Measurements from ENCODE around the gene BCHE. TPM values are rescaled to one million over a fixed set of nuclear protein-coding genes. Genes with fewer than 3 reads are reported as not detected.

The BCHE gene
- 0.81 TPM for total RNA-seq
- long read RNA-seq, partial matches to known transcripts: 0 of 1 reads
- long read RNA-seq, other reads (novel, unspliced or antisense): 0 of 1 reads

DNA sequence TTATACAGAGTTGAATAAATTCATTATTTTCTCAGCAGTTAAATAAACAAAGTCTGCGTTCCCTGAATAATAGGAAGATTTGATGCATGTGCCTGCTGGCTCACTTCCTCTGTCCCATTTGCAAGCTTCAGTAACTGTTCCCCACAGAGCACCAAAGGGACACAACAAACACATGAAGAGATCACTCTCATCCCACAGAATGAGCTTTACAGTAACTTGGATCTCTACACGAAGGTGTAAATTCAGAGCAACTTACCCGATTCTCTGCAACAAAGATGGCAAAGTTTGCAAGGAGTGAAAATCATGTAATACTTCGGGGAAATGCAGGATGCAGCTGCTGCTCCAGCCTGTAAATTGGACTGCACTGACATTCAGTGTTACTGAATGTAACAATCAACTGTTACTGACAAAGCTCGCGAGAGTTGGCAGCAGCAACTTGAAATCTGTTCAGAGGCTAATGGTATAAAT, at the start of gene BCHE:
Gene BCHE, minus strand, starts transcription at position 366 of the 468 bp plus-strand sequence. CDS start 6,390 bp downstream, outside the sequence.
- no peak for DNase-seq (ENCODE audit: low spot score)
- intact Hi-C loops (cut with DNase I): no loop called here

DNA sequence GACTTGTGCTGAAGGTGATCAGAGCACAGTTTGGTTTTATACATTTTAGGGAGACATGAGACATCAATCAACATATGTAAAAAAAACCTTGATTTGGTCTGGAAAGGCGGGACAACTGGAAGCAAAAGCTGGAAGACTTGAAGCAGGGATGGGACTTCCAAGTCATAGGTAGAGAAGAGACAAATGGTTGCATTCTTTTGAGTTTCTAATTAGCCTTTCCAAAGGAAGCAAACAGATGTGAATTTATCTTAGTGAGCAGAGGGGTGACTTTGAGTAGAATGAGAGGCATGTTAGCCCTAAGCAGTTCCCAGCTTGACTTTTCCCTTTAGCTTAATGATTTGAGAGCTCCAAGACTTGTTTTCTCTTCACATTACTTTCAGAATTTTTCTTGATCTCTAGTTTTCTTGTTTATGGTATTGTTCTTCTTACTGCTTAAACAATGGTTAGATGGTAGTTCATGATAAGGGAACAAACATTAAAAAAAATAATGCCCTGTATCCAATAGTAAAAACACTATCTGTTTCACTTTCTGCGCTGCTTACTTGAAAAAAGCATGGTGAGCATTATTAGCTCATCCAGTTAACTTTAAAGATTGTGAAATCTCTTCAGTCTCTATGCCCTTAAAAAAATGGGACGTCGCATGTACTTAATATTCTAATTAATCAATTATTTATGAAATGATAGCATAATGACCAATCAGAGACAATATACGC, 48.5 kb upstream of the BCHE start:
- intact Hi-C loops (cut with DNase I): no loop called here
- DNase-seq (ENCODE audit: low spot score): no peak

DNA sequence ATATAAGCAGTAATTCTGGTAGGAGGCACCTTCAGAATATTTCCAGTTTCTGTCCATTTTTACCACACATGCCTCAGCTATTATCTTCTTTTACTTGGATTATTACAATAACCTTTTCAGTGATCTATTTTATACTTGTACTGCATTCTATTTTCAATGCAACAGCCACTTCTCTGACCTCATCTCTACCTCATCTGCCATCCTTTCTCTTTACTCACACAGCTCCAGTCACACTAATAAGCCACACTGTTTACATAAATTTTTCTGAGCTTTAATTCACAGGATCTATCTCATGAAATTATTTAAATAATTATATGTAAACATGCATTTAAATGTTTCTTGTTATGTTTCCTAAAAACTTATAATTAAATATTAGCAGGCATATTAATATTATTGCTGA, 47.3 kb upstream of the BCHE start:
- intact Hi-C loops (cut with DNase I): no loop called here
- no peak for DNase-seq (ENCODE audit: low spot score)

DNA sequence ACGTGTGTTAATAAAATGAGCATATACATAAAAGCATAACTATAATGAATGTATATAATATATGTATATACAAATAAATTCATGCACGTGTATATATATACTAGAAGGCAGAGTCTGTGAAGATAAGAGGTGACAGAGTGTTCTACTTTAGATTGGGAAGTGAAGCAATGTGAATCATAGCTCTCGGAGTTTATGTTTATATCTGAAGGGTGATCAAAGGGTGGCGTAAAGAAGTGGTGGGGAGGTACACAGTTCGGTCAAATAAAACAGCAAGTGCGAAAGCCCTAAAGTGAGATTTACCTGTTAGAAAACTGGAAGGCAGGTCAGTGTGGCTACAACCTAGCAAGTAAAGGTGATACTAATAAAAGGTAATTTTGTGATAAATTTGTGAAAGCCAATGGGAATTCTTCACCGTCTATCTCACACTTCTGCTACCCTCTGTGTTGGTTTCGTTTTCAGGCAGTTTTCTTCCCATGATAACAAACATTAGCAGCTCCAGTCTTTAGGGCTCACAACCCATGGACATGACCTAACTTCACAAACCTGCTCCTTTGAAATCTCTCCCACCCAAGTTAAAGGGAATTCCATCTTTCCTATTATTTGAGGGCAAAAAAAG, 46.7 kb upstream of the BCHE start:
- intact Hi-C loops (cut with DNase I): no loop called here
- no peak for DNase-seq (ENCODE audit: low spot score)

DNA sequence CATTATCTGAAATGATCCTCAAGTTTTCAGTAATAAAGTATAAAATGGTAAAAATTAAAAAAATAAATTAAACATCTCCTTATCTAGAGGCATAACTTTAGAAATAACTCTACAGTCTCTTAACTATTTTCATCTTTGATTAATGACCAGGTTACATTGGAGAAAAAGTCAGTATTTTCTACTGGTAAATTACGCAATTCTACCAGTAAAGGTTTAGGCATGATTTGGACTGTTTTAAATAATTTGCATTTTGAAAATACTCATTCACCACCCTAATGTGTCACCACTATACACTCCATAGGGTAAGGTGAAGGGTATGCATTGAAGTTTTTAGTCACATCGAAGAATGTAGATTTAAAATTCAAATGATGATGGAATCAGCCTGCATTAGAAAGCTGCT, 45.9 kb upstream of the BCHE start:
- no peak for DNase-seq (ENCODE audit: low spot score)
- intact Hi-C loops (cut with DNase I): no loop called here

DNA sequence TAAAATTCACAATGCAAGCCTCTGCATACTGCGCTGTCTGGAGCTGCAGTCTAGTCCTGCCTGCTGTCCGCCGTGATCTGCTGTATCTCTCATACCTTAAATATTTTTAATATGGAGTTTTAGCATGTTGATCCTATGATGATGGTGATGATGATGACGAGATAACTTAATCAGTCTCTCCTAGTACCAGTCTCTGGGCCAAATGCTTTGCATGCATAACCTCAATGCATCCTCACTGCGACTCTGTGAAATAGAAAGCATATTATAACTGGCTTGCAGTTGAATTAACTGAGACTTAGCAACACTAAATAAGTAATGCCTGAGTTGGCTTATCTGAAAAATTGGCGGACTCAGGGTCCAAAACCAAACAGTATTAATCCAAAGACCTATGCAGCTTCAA, 38.4 kb upstream of the BCHE start:
- DNase-seq (ENCODE audit: low spot score): no peak
- intact Hi-C loops (cut with DNase I): no loop called here

DNA sequence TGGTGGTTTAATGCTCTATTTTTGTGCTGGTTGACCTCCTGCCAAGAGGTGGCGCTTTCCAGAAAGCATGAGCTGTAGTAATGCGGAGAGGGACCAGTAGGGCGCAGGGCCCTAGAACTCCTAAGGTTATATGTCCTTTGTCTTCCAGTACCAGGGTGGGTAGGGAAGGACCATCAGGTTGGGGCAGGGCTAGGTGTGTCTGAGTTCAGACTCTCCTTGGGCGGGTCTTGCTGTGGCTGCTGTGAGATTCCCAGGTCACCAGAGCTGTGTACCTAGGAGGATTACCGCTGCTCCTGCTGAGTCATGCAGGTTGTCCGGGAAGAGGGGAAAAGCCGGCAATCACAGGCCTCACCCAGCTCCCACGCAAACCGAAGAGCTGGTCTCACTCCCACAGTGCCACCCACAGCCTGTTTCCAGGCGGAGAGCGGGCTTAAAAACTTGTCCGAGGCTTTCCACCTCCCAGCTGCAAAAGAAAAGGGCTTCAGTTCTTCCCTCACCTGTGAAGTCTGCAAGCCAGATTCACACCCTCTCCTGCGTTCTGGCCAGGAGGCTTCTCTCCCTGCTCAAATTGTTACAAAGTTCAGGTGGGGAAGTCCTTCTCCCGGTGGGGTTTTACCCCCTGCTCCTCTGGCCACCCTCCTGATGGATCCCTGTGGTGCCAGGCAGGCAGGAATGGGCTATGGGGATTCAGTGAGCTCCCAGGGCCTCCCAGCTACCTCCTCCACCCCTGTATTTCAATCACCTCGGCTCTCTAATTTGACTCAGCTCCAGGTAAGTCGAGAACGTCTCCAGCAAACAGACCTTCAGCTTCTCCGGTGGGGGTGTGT, 37.7 kb upstream of the BCHE start:
- intact Hi-C loops (cut with DNase I): no loop called here
- DNase-seq (ENCODE audit: low spot score): no peak

DNA sequence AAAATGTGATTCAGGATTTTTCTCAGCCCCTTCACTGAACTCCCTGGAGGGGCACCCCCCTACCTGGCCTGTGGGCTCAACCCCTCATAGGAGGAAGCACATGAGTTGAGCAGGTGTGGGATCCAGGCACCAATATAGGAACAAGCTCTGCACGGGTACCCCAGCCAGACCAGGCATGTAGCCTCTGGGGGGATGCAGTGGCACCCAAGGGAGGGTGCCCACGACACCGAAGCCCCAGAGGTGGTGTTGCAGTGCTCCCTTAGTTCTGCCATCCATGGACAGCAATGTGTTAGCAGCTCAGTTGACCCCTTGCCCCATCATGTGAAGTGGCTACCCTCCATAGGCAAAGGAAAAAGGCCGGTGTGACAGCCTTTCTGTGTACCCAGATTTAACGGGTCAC, 30.9 kb upstream of the BCHE start:
- no peak for DNase-seq (ENCODE audit: low spot score)
- intact Hi-C loops (cut with DNase I): no loop called here

DNA sequence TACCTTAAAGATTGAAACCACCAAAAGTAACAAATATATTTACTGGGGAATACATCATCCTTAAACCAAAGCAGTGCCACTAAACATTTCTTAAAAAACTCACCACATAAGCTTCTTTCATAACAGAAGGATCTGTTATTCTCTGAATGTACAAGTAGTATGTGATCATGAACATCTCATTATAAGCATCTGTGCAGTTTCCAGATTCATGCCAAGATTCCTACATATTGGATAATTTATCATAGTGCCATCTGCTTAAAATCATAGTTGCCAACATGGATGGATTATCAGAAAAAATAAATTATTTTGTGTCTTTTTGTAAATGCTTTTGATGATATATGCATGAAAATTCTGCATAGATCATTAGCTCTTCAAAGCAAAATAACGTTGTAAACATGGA, 21.8 kb upstream of the BCHE start:
- intact Hi-C loops (cut with DNase I): loop anchor here (10.0 kb wide), 1 partner anchor 1496 kb away; no protein-coding TSS in a partner anchor
- DNase-seq (ENCODE audit: low spot score): no peak

DNA sequence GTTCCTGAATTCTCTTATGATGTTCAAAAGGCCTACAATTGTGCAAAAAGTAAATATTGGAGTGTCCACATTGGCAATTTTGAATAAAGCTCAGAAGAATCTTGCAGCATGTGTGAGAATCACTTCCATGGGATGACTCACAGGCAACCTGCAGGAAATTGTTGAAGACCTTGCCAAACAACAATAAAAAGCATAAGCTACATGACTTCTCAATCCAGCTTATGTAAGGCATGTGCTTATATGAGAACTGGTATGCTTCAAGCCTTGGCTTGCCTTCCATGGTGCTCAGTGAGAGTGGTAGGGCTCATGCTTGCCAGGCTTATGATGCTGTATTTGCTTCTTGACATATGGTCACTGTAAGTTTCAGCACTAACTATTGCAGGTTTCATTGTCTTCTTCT, 18.4 kb upstream of the BCHE start:
- no peak for DNase-seq (ENCODE audit: low spot score)
- intact Hi-C loops (cut with DNase I): loop anchor here (10.0 kb wide), 1 partner anchor 1499 kb away; no protein-coding TSS in a partner anchor

DNA sequence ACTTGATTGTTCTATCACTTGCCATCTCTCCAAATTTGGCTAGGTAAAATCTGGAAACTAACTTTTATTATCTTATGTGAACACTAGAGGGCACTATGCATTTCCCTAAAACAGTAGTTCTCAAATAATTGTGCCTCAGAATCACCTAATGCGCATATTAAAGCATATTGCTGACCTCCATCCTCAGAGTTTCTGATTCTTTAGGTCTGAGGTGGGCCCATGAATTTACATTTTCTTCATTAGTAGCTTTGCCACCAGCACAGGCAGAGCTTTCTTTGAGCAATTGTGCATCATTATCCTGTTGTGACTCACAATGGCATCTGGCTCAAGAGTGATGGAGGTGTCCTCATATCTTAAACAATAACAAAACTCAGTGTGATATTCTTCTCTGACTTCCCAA, 17.5 kb upstream of the BCHE start:
- intact Hi-C loops (cut with DNase I): loop anchor here (10.0 kb wide), 1 partner anchor 1500 kb away; no protein-coding TSS in a partner anchor
- no peak for DNase-seq (ENCODE audit: low spot score)

DNA sequence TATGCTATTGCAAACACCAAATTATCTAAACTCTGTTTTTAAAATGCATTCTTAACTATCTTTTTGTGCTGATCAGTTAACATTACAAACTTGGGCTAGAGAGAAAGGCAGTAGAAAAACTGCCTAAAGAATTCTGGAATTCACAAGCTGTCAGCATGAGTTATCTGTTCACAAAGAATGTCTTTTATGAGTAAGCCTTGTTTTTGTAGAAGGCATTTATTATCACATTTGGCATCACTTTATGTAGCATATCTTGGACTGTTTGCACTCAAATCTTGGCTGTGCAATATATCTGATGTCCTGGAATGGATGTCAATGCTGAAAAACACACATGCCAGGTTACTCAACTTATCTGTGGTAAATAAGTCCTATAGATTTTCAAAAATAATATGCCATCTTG, 15.5 kb upstream of the BCHE start:
- intact Hi-C loops (cut with DNase I): loop anchor here (10.0 kb wide), 1 partner anchor 1502 kb away; no protein-coding TSS in a partner anchor
- no peak for DNase-seq (ENCODE audit: low spot score)

DNA sequence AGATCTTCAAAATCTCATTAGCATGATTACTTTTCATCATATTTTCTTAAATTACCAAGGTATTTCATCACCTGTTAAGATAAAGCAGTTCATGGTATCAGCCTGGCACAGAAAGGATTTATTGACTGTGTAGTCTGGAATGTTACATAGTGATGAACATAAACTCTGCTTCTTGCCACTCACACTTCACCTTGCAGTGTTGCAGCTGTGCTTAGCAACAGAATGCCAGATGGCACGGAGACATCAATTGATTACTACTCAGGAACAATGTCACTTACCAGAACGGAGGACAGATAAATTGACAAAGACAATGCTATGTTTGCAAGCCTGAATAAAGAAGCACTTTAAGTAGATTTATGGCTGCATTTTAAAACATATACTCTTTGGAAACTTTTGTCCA, 15.0 kb upstream of the BCHE start:
- no peak for DNase-seq (ENCODE audit: low spot score)
- intact Hi-C loops (cut with DNase I): loop anchor here (10.0 kb wide), 1 partner anchor 1503 kb away; no protein-coding TSS in a partner anchor

DNA sequence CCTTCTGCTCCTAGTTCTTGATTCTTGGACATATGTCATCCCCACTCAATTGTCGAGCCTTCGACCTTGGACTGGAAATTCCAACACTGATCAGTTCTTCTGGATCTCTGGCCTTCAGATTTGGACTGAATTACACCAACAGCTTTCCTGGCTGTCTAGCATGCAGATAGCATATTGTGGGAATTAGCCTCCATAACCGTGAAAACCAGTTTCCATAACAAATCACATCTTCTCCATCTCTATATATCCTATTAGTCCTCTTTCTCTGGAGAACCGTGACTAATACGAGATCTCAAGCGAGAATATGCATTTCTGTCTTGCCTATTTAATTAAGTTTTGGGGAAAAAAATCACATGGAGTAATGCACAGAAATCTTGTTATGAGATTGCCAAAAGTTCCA, 8.8 kb upstream of the BCHE start:
- DNase-seq (ENCODE audit: low spot score): no peak
- intact Hi-C loops (cut with DNase I): no loop called here

DNA sequence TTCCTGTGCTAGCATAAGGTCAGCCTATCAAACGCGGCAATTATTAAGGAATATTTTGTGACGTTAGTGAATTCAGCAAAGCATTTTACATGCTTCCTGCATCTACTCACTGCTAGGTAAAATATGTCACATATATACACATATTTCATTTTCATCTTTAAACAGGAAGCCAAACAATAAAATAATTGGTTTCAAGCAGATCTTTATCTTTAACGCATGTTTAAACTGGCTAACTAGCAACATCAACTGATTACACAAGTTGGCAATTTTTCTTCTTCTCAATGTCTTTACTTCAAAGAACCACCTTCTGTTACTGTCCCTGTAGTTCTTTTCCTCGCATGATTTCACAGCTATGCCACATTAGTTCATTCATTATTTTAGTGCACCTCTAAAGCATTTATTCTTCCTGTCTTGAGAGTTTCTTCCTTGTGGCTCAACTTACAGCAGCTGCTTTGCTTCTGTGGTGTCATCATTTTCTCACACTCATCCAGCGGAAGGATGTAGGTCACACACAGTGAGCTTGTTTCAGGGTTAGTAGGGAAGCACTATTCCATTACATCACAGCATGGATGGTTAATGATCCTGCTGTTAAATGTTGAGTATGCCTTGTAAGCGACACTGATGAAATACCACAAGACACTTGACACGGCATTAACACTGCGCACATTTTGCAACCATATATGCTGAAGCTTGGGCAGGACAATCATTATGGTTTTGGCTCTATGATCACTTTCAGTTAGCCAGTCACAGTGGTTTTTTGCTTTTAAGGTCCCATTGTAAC, 2.3 kb upstream of the BCHE start:
- DNase-seq (ENCODE audit: low spot score): no peak
- intact Hi-C loops (cut with DNase I): no loop called here

DNA sequence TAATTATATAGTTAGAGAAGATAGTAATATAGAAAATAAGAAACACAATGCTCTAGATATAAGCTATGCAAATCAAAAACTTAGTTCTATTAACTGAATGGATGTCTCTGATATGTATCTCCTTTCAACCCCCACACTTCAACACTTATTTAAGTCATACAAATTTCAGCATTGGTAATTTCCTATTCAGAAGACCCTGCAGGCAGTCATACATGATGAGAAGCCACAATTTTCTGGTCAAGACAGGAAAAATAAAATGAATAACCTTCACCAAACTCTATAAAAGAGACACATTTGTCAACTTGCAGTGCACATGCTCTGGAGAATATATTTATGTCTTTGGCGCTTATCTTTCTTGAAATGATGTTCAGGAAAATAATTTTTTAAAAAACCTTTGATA, 578 bp upstream of the BCHE start:
- no peak for DNase-seq (ENCODE audit: low spot score)
- intact Hi-C loops (cut with DNase I): no loop called here

DNA sequence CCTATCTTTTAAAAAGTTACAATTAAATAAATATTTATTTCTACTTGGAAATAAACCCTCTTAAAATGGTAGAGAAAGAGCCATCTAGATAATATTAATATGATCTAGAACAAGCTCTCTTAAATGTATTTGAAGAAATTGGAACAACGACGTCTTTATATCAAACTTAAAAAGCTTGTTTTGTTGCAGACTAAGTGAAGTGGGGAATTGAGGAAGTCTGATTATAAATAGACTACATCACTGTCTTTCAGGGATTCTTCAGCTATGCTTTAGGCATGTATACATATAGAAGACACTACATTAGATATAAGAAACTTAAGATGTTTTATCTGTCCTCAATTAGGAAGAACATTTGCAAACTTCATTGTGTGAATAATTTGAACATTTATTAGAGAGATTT, 1.8 kb downstream of the BCHE start:
- no peak for DNase-seq (ENCODE audit: low spot score)
- intact Hi-C loops (cut with DNase I): no loop called here

DNA sequence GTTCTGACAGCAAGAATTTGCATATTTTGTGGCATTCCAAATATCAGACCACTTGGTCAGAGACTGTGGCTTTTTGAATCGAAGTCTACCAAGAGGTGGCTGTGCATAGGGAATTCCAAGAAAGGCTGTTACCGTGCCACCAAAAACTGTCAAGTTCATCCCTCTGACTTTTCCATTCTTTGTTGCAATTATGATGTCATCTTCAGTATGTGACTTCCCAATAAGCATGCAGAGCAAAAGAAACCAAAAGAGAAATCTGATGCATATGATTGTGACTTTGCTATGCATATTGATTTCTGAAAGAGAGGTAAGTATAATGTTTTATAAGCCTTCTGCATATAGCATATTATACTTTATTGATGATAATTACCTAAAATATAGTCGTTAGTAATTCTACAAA, 6.5 kb downstream of the BCHE start:
- DNase-seq (ENCODE audit: low spot score): no peak
- intact Hi-C loops (cut with DNase I): no loop called here

DNA sequence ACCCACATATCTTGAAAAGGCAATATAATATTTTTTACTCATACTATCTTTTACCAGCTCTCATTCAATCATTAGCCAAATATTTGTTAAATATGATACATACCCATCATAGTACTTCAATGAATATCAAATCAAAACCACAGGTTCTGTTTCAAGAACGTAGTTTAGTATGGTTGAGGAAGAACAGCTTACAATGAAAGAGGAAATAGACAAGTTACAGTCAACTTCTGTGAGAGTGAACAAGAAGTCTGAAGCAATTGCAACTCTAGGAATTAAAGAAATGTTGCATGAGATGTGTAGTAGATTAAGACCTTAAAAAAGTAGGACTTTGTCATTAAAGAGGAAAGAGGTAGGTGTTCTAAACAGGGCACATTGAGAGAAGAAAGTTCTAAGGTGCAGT, 9.3 kb downstream of the BCHE start:
- no peak for DNase-seq (ENCODE audit: low spot score)
- intact Hi-C loops (cut with DNase I): no loop called here
